GM23338 (cell line): Measurements from ENCODE around the gene IQCM. TPM values are rescaled to one million over a fixed set of nuclear protein-coding genes. Genes with fewer than 3 reads are reported as not detected.

Experiments
- ATAC-seq: fragments of 200-7000 bp; cut with Tn5 transposase; 3 replicates; pipeline ENCODE4 v1.9.1; 2020
- DNase-seq: peaks from one replicate; pipeline ENCODE4 v3.0.0-alpha.2; 2015; ENCODE audit warnings: low spot score
- H2AFZ ChIP-seq: fragments of 200-600 bp; sonication (generic); 2 replicates; pipeline ENCODE4 v1.8.0; 2016; ENCODE audit warnings: antibody characterized with exemption, mild to moderate bottlenecking, moderate library complexity
- H3F3A ChIP-seq: fragments of 200-600 bp; sonication (generic); replicated peaks from 2 replicates; pipeline ENCODE4 v1.8.0; 2017; ENCODE audit warnings: antibody characterized with exemption, mixed run types, low read depth
- H3K27ac ChIP-seq: fragments of 200-600 bp; sonication (generic); 2 replicates; pipeline ENCODE4 v1.6.1; 2016; ENCODE audit warnings: low read depth
- H3K27me3 ChIP-seq: fragments of 200-600 bp; sonication (generic); 2 replicates; pipeline ENCODE4 v1.8.0; 2016; ENCODE audit warnings: mild to moderate bottlenecking, mixed run types, moderate library complexity; ENCODE audit not compliant: insufficient read depth
- H3K36me3 ChIP-seq: fragments of 200-600 bp; sonication (generic); 2 replicates; pipeline ENCODE4 v1.8.0; 2016; ENCODE audit warnings: mild to moderate bottlenecking; ENCODE audit not compliant: insufficient read depth
- H3K4me1 ChIP-seq: fragments of 200-600 bp; sonication (generic); 2 replicates; pipeline ENCODE4 v1.8.0; 2016; ENCODE audit warnings: mild to moderate bottlenecking, moderate library complexity; ENCODE audit not compliant: insufficient read depth
- H3K4me2 ChIP-seq: fragments of 200-600 bp; sonication (generic); 2 replicates; pipeline ENCODE4 v1.7.1; 2017; ENCODE audit warnings: mixed run types
- H3K4me3 ChIP-seq: fragments of 200-600 bp; sonication (generic); 2 replicates; pipeline ENCODE4 v1.6.1; 2016; ENCODE audit warnings: mixed run types
- H3K79me2 ChIP-seq: fragments of 200-600 bp; sonication (generic); replicated peaks from 2 replicates; pipeline ENCODE4 v1.8.0; 2017; ENCODE audit warnings: mild to moderate bottlenecking; ENCODE audit not compliant: insufficient read depth
- H3K9me2 ChIP-seq: fragments of 200-600 bp; sonication (generic); 2 replicates; pipeline ENCODE4 v1.8.0; 2017; ENCODE audit not compliant: insufficient read depth
- H4K20me1 ChIP-seq: fragments of 200-600 bp; sonication (generic); replicated peaks from 2 replicates; pipeline ENCODE4 v1.8.0; 2017; ENCODE audit warnings: mild to moderate bottlenecking; ENCODE audit not compliant: insufficient read depth
- H3K27ac Mint-ChIP-seq: 2 replicates; pipeline ENCODE4 v1.8.0; 2020; ENCODE audit warnings: inconsistent platforms, mild to moderate bottlenecking, moderate library complexity, mixed read lengths
- H3K27me3 Mint-ChIP-seq: 3 replicates; pipeline ENCODE4 v1.8.0; 2022; ENCODE audit warnings: low read depth, mild to moderate bottlenecking, moderate library complexity, mixed read lengths, inconsistent platforms; ENCODE audit not compliant: insufficient read depth, poor library complexity
- H3K36me3 Mint-ChIP-seq: 3 replicates; pipeline ENCODE4 v1.8.0; 2021; ENCODE audit warnings: low read depth, mild to moderate bottlenecking, inconsistent platforms, moderate library complexity, mixed read lengths
- H3K4me1 Mint-ChIP-seq: 3 replicates; pipeline ENCODE4 v1.8.0; 2020; ENCODE audit warnings: mild to moderate bottlenecking, inconsistent platforms, mixed read lengths
- H3K4me3 Mint-ChIP-seq: 3 replicates; pipeline ENCODE4 v1.8.0; 2021; ENCODE audit warnings: moderate library complexity, mild to moderate bottlenecking, inconsistent platforms, mixed read lengths
- H3K9me3 Mint-ChIP-seq: 3 replicates; pipeline ENCODE4 v1.8.0; 2020; ENCODE audit warnings: moderate library complexity, mild to moderate bottlenecking, inconsistent platforms, mixed read lengths
- CREB1 ChIP-seq: fragments of 250-450 bp; sonication (Bioruptor Pico); IDR thresholded peaks from 2 replicates; pipeline ENCODE4 v1.5.0; 2020; ENCODE audit warnings: low read depth, mild to moderate bottlenecking, moderate library complexity
- EZH2 ChIP-seq: fragments of 200-600 bp; sonication (generic); IDR thresholded peaks from one replicate; pipeline ENCODE4 v1.8.0; 2017; ENCODE audit warnings: antibody characterized with exemption, mild to moderate bottlenecking, low read depth; ENCODE audit not compliant: unreplicated experiment
- EZH2phosphoT487 ChIP-seq: fragments of 200-600 bp; sonication (generic); IDR thresholded peaks from one replicate; pipeline ENCODE4 v1.8.1; 2018; ENCODE audit warnings: antibody characterized with exemption; ENCODE audit not compliant: unreplicated experiment
- NANOG ChIP-seq: IDR thresholded peaks from 2 replicates; pipeline ENCODE4 v1.6.1; 2016; ENCODE audit warnings: antibody characterized with exemption, borderline replicate concordance
- POLR2AphosphoS5 ChIP-seq: IDR thresholded peaks from 2 replicates; pipeline ENCODE4 v1.6.1; 2016; ENCODE audit warnings: antibody characterized with exemption, low read depth
- REST ChIP-seq: IDR thresholded peaks from one replicate; pipeline ENCODE4 v1.6.1; 2018; ENCODE audit warnings: antibody characterized with exemption; ENCODE audit not compliant: unreplicated experiment
- STAT1 ChIP-seq: IDR thresholded peaks from one replicate; pipeline ENCODE4 v1.6.1; 2016; ENCODE audit warnings: antibody characterized with exemption; ENCODE audit not compliant: unreplicated experiment
- ZNF114 ChIP-seq: fragments of 250-450 bp; sonication (Bioruptor Pico); IDR thresholded peaks from 2 replicates; pipeline ENCODE4 v1.5.0; 2020; ENCODE audit warnings: mild to moderate bottlenecking, moderate library complexity
- ZNF331 ChIP-seq: fragments of 250-450 bp; sonication (Bioruptor Pico); IDR thresholded peaks from 2 replicates; pipeline ENCODE4 v1.5.0; 2020; ENCODE audit warnings: low read depth, mild to moderate bottlenecking, moderate library complexity
- polyA plus RNA-seq: library from polyadenylated mRNA; unstranded; fragments of >200 nt; fragmentation: Nextera tagmentation; extraction: Ambion mirVana; gene quantifications from 2 replicates; pipeline ENCODE4 v1.2.1, GENCODE V29; 2016
- total RNA-seq: library from RNA; depleted of rRNA; stranded (reverse); fragments of >200 nt; shearing (Covaris generic); gene quantifications from 2 replicates; pipeline ENCODE4 v1.2.3, GENCODE V29; 2014
- TF ChIP-seq, protein P1 (sequence below): IDR thresholded peaks from 2 replicates; pipeline ENCODE4 v1.6.1; 2016; ENCODE audit warnings: antibody characterized with exemption
- TF ChIP-seq, protein P2 (sequence below), 2 experiments: fragments of 200-600 bp in 1 of 2; sonication (generic) in 1 of 2; conservative IDR thresholded peaks; 2 replicates each; pipeline versions ENCODE4 v1.5.1 to v1.6.1; 2016 to 2017; ENCODE audit warnings: antibody characterized with exemption in 2 of 2, low read depth in 2 of 2, mild to moderate bottlenecking in 2 of 2, moderate library complexity in 1 of 2

The IQCM gene
- total and polyA plus RNA-seq, 2 experiments from 2014 or later, result not detected

DNA sequence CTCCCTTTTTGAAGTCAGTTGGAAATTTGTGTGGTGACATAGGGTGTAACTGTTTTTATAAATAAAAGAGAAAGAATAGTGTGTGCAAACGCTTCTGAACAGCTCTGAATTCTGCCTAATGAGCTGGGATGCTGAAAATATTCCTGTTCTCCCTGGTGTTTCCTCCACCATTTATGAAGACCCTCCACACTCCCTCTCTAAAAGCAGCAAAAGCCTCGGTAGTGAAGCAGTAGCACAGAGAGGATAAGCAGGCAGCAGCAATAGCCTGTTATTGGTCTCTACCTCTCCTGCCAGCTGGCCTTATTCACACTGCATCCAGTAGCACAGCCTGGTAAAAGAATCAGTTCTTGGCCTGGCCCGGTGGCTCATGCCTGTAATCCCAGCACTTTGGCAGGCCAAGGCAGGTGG lies 406.1 kb downstream of the IQCM start:
- Histone ChIP-seq H4K20me1 (no peaks in the 10 kb centered on the region), H3K4me3 (no peak overlapping the region), H3K36me3 (no peaks in the 10 kb centered on the region), H3K27ac (no peak overlapping the region), H3F3A (no peaks in the 10 kb centered on the region), H3K27me3 (no peaks in the 10 kb centered on the region), H3K4me2 (no peak overlapping the region), H3K9me2 (no peaks in the 10 kb centered on the region), H3K79me2 (no peaks in the 10 kb centered on the region), H2AFZ (no peak overlapping the region), H3K4me1 (no peaks in the 10 kb centered on the region)
- no peak for TF ChIP-seq ZNF331
- TF ChIP-seq, protein P1, sequence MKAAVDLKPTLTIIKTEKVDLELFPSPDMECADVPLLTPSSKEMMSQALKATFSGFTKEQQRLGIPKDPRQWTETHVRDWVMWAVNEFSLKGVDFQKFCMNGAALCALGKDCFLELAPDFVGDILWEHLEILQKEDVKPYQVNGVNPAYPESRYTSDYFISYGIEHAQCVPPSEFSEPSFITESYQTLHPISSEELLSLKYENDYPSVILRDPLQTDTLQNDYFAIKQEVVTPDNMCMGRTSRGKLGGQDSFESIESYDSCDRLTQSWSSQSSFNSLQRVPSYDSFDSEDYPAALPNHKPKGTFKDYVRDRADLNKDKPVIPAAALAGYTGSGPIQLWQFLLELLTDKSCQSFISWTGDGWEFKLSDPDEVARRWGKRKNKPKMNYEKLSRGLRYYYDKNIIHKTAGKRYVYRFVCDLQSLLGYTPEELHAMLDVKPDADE, result no peak
- TF ChIP-seq EZH2phosphoT487, result no peak
- no peaks in the 10 kb centered on the region for H3K4me1 Mint-ChIP-seq
- H3K36me3 Mint-ChIP-seq, result no peaks in the 10 kb centered on the region
- peaks cover 1% of the 10 kb centered on the region for H3K27me3 Mint-ChIP-seq
- no peaks in the 10 kb centered on the region for H3K9me3 Mint-ChIP-seq
- H3K4me3 Mint-ChIP-seq, result no peak overlapping the region
- no peak overlapping the region for H3K27ac Mint-ChIP-seq
- DNase-seq (no peak), ATAC-seq (no peak)

- no peaks in the 10 kb centered on the region for H3K9me3 Mint-ChIP-seq
- no peak overlapping the region for H3K4me3 Mint-ChIP-seq
- peak overlapping the region; percentile 16; the same call in 1 of the 2 replicates for H2AFZ ChIP-seq
- no peaks in the 10 kb centered on the region for H3K27me3 ChIP-seq
- no peak overlapping the region for H3K27ac ChIP-seq
- no peaks in the 10 kb centered on the region for H3K36me3 Mint-ChIP-seq
- H3K4me1 Mint-ChIP-seq, result no peaks in the 10 kb centered on the region
- no peak overlapping the region for H3K4me2 ChIP-seq
- peaks cover 1% of the 10 kb centered on the region for H3K27me3 Mint-ChIP-seq
- no peak overlapping the region for H3K4me3 ChIP-seq
- no peaks in the 10 kb centered on the region for H3K9me2 ChIP-seq
- no peaks in the 10 kb centered on the region for H3F3A ChIP-seq
- ATAC-seq (no peak), DNase-seq (no peak)
- H3K36me3 ChIP-seq, result no peaks in the 10 kb centered on the region
- H4K20me1 ChIP-seq, result no peaks in the 10 kb centered on the region
- no peaks in the 10 kb centered on the region for H3K4me1 ChIP-seq
- no peaks in the 10 kb centered on the region for H3K79me2 ChIP-seq
- peak overlapping the region; percentile 82; the same call in 1 of the 2 replicates for H3K27ac Mint-ChIP-seq
- TF ChIP-seq ZNF331, result no peak
- no peak for TF ChIP-seq NANOG
- no peak for TF ChIP-seq POLR2AphosphoS5
- no peak for TF ChIP-seq EZH2
- TF ChIP-seq STAT1, result no peak
- TF ChIP-seq ZNF114, result no peak
- no peak for TF ChIP-seq EZH2phosphoT487
- TF ChIP-seq CREB1 (CRISPR knock-in tag), result no peak
- TF ChIP-seq, protein P2, sequence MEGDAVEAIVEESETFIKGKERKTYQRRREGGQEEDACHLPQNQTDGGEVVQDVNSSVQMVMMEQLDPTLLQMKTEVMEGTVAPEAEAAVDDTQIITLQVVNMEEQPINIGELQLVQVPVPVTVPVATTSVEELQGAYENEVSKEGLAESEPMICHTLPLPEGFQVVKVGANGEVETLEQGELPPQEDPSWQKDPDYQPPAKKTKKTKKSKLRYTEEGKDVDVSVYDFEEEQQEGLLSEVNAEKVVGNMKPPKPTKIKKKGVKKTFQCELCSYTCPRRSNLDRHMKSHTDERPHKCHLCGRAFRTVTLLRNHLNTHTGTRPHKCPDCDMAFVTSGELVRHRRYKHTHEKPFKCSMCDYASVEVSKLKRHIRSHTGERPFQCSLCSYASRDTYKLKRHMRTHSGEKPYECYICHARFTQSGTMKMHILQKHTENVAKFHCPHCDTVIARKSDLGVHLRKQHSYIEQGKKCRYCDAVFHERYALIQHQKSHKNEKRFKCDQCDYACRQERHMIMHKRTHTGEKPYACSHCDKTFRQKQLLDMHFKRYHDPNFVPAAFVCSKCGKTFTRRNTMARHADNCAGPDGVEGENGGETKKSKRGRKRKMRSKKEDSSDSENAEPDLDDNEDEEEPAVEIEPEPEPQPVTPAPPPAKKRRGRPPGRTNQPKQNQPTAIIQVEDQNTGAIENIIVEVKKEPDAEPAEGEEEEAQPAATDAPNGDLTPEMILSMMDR (conservative IDR thresholded peaks at IDR 0.05; ENCODE audit: low read depth in 2 of 2), result no peak
- TF ChIP-seq REST, result no peak
- TF ChIP-seq, protein P1, result no peak
Measured at GRCh38 chr4:149409146-149409545, 406.5 kb downstream of the IQCM start.
